GM19023 (cell line): ENCODE data around the gene STAG1.
"Not testable (repeated sequence)": the region's sequence is repeated elsewhere in the genome, so short reads cannot be mapped to it uniquely, and the experiment has no call there.

Experiments
- ATAC-seq: cut with Tn5 transposase; IDR thresholded peaks from one replicate; pipeline ENCODE4 v1.9.1; 2021; ENCODE audit warnings: mild to moderate bottlenecking, moderate library complexity; ENCODE audit not compliant: unreplicated experiment

The STAG1 gene

GRCh38 chr3:136653628-136654027 lies 98.5 kb downstream of the STAG1 start:
- no peak for ATAC-seq

- ATAC-seq, result no peak
These were observed 100.6 kb downstream of the STAG1 start for GRCh38 chr3:136651581-136651980.

GRCh38 chr3:136650461-136650860 lies 101.7 kb downstream of the STAG1 start:
- no peak for ATAC-seq

DNA sequence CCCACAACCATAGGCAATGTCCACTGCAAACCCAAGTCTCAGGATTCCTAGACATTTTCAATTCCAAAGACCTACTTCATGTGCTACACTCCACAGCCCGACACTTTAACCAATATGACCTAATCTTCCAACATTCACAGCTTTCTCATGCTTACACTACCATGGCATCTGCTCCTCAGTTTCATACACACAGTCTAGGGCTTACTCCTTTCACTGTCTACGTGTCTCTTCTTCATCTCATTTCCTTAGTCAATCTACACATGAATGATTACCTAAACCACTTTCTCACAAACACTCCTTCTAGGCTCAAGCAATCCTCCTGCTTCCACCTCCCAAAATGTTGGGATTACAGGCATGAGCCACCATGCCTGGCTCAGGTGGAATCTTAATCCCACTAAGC lies 106.3 kb downstream of the STAG1 start:
- ATAC-seq, result no peak

GRCh38 chr3:136644212-136644611 lies 108.0 kb downstream of the STAG1 start:
- no peak for ATAC-seq

DNA sequence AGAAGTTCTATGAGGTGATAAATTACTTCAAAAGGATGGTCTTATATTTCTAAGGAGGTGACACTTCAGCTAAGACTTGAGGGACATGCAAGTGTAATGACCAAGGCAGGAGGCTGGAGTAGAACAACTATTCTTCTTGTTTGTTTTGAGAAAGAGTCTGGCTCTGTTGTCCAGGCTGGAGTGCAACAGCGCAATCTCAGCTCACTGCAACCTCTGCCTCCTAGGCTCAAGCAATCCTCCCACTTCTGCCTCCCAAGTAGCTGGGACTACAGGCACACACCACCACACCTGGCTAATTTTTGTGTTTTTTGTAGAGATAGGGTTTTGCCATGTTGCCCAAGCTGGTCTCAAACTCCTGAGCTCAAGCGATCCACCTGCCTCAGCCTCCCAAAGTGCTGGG lies 108.8 kb downstream of the STAG1 start:
- not testable (repeated sequence) for ATAC-seq

DNA sequence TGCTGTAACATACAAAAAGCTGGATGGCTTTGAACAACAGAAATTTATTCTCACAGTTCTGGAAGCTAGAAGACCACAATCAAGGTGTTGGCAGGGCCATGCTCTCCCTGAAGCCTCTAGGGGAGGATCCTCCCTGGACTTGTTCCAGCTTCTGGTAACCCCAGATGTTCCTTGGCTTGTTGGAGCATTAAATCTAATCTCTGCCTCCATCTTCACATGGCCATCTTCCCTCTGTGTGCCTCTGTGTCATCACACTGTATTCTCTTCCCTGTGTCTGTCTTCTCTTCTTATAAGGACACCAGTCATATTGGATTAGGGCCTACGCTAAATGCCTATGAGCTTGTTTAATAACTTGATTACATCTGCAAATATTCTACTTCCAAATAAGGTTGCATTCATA lies 109.5 kb downstream of the STAG1 start:
- no peak for ATAC-seq

- ATAC-seq, result no peak
These were observed 113.1 kb downstream of the STAG1 start for GRCh38 chr3:136639069-136639468.

DNA sequence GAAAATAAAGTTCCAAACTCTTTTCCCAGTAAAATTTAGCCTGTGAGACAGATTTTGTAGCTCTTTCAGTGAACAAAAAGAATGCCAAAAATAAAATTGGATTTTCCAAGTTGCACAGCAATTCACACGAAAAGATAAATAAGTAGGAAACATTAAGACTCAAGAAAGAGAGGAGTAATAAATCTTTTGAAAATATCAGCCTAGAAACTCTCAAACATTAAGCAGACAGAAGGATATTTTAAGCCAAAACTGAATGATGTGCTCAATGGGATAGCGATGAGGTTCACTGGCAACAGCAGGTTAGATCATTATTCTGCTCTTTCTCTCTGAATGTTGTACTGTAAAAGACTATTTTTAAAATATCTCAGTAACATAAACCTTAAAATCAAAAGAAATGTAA lies 115.0 kb downstream of the STAG1 start:
- no peak for ATAC-seq

DNA sequence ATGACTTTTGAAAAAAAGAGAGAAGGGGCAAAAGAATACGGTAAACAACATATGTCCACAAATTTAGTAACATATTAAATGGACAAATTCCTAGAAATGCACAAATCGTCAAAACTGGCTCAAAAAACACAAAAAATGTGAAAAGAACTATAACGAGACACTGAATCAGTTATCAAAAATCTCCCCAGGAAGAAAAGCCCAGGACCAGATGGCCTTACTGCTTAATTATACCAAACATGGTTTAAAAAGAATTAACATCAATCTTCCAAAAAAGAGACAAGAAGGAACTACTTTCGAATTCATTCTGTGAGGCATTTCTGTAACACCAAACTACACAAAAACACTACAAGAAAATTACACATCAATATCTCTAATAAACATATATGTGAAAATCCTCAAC lies 117.4 kb downstream of the STAG1 start:
- ATAC-seq, result no peak

DNA sequence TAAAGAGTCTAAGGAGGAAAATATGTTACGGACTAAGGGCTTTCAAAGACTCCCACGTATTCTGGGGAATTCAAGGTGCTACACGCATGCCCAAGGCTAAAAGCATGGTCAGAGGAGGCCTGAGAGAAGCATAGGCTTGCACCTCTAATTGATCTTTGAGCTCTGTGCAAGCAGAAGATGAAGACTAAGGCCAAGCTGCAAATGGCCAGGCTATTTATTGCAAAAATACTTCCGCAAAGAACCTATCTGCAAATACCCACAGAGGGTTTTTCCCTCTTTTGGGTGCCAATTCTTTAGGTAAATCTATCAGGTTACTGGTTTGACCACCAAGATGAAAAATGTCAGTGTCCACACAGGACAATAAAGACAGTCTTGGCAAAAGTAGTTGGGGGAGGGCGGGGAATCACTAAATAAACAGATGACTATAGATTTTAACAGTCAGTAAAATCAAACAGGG lies 119.5 kb downstream of the STAG1 start:
- no peak for ATAC-seq

- ATAC-seq, result no peak
These were observed 120.8 kb downstream of the STAG1 start for GRCh38 chr3:136631424-136631823.

GRCh38 chr3:136630915-136631314 lies 121.3 kb downstream of the STAG1 start:
- no peak for ATAC-seq

- ATAC-seq, result no peak
These were observed 125.7 kb downstream of the STAG1 start for GRCh38 chr3:136626493-136626892.

GRCh38 chr3:136624894-136625815 lies 127.0 kb downstream of the STAG1 start:
- ATAC-seq, result no peak

GRCh38 chr3:136624371-136624770 lies 127.8 kb downstream of the STAG1 start:
- no peak for ATAC-seq

DNA sequence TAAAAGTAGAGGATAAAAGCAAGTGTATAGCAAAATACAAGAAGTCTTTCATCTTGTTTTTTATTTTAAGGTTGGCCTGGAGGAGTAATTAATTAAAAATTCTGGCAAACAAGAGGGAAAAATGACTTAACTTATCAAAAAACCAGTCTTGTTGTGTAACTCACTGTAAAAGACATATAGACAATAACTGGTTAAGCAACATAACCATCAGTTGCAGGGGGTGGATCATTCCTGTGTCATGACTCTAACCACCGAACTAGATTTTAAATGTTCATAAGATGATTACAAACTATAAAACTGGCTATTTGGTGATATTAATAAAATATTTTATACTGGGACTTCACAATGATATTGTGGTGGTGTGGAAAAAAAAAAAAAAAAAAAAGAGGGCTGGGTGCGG lies 130.6 kb downstream of the STAG1 start:
- no peak for ATAC-seq

GRCh38 chr3:136620436-136620835 lies 131.7 kb downstream of the STAG1 start:
- ATAC-seq, result no peak

GRCh38 chr3:136617969-136618525 lies 134.1 kb downstream of the STAG1 start:
- not testable (repeated sequence) for ATAC-seq

- ATAC-seq, result no peak
These were observed 135.0 kb downstream of the STAG1 start for GRCh38 chr3:136617198-136617597.

DNA sequence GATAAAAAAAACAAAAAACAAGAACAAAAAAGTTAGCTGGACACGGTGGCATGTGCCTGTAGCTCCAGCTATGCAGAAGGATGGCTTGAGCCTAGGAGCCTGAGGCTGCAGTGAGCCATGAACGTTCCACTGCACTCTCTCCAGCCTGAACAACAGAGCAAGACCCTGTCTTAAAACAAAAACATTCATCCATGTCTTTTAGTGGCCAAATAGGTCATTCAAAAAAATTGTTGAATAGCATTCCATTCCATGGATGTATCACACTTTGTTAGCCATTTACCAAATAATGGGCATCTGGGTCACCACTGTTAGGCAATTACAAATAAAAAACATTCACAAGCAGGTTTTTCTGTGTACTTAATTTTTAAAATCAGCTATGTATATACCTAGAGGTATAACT lies 139.7 kb downstream of the STAG1 start:
- ATAC-seq, result no peak

- ATAC-seq, result no peak
These were observed 145.2 kb downstream of the STAG1 start for GRCh38 chr3:136606990-136607389.
